ENCODE results near the gene NKAPD1.
"Not testable (repeated sequence)": the region's sequence is repeated elsewhere in the genome, so short reads cannot be mapped to it uniquely, and the experiment has no call there.

NKAPD1 gene, protein sequence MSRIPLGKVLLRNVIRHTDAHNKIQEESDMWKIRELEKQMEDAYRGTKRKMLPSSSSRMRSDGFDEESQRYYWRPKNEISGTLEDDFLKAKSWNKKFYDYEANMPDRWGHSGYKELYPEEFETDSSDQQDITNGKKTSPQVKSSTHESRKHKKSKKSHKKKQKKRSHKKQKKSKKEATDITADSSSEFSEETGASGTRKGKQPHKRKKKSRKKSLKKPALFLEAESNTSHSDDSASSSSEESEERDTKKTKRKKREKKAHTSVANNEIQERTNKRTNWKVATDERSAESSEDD

DNA sequence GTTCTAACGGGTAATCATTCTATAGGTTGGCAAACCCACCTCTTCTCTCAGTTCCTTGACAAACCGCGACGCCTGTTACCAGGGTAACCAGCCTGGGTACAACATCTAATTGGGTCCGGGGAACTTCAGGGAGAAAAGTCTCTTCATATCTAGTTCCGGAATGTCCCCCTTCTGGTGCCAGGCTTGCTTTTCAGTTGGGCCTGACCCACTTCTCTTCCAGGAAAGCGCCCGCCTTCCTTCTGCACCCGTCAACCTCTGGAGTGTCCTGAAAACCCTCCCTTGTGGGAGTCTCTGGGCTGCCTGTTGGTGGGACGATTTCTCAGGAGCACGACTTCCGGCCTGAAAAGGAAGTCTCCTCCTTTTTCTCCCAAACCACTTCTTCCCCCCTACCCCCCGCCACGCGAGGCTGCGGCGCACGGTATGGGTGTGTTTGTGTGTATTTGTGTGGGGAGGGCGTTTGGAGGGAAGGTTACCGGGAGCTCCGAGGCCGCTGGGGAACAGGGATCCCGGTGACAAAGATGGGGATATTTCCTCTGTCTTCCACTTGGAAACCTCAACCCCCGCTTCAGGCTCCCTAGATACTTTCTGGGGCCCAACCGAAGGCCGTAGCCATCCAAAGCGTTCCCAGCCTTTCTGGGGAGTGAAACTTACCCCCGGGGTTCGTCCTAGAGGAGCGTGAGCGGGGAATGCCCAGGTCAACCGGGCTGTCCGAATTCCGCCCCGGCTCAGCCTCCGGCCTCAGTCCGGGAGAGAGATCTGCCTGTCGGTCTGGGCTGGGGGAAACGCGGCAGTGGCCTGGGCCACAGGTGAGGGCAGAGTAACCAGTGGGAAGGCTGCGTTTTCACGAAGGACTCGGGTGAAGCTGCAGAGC is at the start of gene NKAPD1, which contains the start of gene PIH1D2:
NKAPD1 (plus strand) TSS at position 359 of the 871 bp plus-strand sequence. CDS start 1,276 bp downstream, outside the sequence.
PIH1D2 (minus strand) TSS at position 77 of the 871 bp plus-strand sequence. CDS start 843 bp downstream, outside the sequence.
- DNase-seq: peak; percentile 56

DNA sequence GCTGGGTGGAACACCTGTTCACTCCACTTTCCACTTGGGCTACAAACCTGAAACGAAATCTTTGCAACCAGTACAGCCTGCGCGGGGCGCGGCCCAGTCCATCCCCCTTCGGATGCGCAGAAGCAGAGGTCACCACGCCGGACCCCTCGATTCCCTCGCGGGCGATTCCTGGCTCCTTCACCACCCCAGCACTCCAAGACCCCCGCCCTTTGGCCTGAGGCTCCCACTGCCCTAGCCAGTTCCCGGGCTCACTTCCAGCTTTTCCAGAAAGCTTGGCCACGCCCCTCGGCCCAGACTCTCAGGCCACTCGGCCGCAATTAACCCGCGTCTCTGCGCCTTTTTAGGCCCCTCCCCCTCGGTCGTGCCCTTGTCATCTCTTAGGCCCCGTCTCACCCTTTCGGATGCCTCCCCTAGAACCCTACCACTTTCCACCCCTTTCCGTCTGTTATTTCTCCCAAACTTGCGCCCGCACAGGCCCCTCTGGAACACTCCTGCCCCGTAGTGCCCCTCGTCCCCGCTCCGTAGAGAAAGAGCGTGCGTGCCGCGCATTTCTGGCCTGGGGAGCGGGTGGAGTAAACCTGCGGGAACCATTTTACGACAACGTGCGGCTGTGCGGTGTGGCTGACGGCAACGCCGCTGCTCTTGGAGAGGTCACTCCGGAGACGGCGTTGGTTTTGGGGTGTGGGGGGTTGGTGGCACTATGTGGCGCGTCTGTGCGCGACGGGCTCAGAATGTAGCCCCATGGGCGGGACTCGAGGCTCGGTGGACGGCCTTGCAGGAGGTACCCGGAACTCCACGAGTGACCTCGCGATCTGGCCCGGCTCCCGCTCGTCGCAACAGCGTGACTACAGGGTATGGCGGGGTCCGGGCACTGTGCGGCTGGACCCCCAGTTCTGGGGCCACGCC is 49.1 kb upstream of the NKAPD1 start, which contains the start of gene DLAT:
DLAT (plus strand) TSS at position 636 of the 906 bp plus-strand sequence; CDS start at position 701, 65 bp downstream.
- DNase-seq: peak; percentile 81

- peak; percentile 28 for DNase-seq
Measured at GRCh38 chr11:112025707-112026106, 48.4 kb upstream of the NKAPD1 start.

DNA sequence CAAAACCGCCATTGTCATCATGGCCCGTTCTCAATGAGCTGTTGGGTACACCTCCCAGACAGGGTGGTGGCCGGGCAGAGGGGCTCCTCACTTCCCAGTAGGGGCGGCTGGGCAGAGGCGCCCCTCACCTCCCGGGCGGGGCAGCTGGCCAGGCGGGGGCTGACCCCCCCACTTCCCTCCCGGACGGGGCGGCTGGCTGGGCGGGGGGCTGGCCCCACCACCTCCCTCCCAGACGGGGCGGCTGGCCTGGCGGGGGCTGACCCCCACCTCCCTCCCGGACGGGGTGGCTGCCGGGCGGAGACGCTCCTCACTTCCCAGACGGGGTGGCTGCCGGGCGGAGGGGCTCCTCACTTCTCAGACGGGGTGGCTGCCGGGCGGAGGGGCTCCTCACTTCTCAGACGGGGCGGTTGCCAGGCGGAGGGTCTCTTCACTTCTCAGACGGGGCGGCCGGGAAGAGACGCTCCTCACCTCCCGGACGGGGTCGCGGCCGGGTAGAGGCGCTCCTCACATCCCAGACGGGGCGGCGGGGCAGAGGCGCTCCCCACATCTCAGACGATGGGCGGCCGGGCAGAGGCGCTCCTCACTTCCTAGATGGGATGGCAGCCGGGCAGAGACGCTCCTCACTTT is 47.2 kb upstream of the NKAPD1 start:
- DNase-seq: not testable (repeated sequence)

DNA sequence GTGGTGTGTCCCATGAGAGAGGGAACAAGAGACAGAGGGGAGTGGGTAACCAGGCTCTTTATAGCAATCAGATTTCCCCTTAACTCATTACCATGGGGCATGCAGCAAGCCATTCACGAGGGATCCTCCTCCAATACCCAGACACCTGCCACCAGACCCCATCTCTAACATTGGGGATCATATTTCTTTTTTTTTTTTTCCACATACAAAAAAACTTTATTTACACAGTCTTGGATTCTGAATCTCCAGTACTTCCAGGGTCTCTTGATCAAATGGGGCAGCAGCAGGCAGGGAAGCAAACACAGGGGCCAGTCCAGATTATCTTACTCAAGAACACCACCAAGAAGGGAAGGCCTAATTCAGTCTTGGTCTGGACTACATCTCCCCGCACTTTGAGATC is 44.6 kb upstream of the NKAPD1 start:
- DNase-seq: no peak

- no peak for DNase-seq
Measured at GRCh38 chr11:112033902-112034301, 40.2 kb upstream of the NKAPD1 start.

DNA sequence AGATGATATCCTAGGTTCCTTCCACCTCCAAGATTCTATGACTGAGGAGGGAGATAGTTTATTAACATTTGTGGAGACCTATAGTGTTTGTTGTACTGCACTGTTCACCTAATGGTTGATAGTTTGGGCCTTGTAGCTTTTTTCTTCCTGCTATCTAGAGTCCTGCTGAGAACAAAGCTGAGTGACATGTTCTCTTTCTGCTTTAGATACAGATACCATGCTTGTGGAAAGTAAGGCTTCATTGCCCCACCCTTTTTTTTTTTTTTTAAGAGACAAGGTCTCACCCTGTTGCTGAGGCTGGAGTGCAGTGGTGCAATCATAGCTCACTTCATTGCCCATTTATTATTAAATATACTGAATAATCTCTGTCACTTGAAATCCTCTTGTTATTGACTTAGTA is 36.6 kb upstream of the NKAPD1 start:
- no peak for DNase-seq

- no peak for DNase-seq
Measured at GRCh38 chr11:112042161-112042960, 31.7 kb upstream of the NKAPD1 start.

DNA sequence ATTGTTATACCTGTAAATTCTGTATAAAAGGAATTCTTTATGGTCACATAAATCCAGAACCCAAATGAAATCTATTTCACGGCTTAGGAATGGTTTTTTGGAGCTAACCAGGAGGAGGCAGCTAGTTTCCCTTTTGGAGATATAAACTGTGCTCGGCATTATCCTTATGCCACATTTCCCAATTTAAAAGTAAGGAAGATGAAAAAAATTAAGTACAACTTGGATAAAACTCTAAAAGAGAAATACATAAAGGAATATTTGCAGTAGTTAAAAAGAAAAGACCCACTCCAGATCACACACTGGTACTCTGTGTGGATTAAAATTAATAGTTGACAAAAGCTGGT is 31.2 kb upstream of the NKAPD1 start:
- DNase-seq: no peak

DNA sequence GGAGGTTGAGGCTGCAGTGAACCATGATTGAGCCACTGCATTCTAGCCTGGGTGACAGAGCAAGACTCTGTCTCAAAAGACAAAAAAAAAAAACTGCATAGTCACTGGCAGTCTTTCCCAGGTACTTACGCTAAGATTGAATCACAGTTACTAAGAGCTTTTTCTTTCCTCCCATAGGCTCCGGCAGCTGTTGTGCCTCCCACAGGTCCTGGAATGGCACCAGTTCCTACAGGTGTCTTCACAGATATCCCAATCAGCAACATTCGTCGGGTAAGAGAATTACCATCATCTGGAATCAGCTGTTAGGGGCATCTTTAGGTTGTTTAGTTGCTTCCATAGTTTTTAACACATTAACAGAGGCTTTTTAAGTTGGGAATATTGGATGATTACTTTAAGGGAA is 29.1 kb upstream of the NKAPD1 start:
- no peak for DNase-seq

DNA sequence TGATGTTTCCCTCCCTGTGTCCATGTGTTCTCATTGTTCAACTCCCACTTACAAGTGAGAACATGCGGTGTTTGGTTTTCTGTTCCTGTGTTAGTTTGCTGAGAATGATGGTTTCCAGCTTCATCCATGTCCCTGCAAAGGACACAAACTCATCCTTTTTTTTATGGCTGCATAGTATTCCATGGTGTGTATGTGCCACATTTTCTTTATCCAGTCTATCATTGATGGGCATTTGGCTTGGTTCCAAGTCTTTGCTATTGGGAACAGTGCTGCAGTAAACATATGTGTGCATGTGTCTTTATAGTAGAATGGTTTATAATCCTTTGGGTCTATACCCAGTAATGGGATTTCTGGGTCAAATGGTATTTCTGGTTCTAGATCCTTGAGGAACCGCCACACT is 27.5 kb upstream of the NKAPD1 start:
- DNase-seq: not testable (repeated sequence)

DNA sequence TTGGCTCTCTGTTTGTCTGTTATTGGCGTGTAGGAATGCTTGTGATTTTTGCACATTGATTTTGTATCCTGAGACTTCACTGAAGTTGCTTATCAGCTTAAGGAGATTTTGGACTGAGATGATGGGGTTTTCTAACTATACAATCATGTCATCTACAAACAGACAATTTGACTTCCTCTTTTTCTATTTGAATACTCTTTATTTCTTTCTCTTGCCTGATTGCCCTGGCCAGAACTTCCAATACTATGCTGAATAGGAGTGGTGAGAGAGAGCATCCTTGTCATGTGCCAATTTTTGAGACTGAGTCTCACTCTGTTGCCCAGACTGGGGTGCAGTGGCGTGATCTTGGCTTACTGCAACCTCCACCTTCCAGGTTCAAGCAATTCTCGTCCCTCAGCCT is 25.8 kb upstream of the NKAPD1 start:
- DNase-seq: not testable (repeated sequence)

GRCh38 chr11:112049777-112050176 is 24.3 kb upstream of the NKAPD1 start:
- DNase-seq: no peak

- no peak for DNase-seq
Measured at GRCh38 chr11:112050721-112051120, 23.4 kb upstream of the NKAPD1 start.

GRCh38 chr11:112051768-112052167 is 22.3 kb upstream of the NKAPD1 start:
- DNase-seq: no peak

GRCh38 chr11:112057170-112057569 is 16.9 kb upstream of the NKAPD1 start:
- DNase-seq: no peak

DNA sequence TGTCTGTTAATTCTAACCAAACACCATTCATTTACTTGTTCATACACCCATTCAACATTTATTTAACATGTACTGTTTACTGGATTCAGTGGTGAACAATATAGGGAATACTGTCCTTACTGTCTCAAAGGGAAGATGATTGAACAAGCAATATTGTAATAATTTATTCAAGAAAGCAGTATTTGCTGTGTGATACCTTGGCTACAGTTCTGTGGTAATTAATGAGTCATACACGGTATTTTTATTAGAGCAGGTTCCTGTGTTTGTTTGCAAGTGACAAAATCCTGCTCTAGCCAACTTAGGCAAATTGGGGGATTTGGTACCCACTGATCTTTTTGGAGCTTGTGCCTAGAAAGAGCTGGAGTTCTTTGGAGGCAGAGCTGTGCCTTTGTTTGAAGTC is 16.0 kb upstream of the NKAPD1 start:
- no peak for DNase-seq

DNA sequence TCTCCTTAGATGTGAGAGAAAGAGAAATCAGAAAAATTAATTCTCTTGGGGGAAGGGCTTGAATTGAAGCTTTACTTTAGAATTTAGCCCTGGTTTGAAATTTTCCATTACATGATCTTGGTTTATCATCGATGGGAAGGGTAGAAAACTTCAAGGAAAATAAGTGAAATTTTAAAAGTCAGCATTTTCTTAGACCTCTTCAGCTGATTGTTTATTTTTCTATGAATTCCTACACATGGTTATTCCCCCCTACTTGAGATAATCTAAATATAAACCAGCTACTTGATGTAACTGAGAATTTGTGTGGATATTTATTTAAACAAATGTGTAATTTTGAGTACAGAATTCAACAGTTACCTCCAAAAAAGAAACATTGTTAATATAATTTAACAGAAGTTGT is 11.2 kb upstream of the NKAPD1 start:
- DNase-seq: no peak

DNA sequence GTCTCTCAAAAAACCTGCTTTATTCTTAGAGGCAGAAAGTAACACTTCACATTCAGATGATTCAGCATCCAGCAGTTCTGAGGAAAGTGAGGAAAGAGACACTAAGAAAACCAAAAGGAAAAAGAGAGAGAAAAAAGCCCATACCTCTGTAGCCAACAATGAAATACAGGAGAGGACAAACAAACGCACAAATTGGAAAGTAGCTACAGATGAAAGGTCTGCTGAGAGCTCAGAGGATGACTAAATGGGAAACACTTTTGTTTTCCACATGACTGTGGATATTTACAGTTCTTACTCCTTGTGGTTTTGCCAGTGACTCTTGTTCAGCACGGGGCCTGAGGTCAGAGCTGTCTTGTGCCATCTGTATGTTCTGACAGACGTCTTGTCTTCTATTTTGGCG is 8.6 kb downstream of the NKAPD1 start:
- DNase-seq: no peak

DNA sequence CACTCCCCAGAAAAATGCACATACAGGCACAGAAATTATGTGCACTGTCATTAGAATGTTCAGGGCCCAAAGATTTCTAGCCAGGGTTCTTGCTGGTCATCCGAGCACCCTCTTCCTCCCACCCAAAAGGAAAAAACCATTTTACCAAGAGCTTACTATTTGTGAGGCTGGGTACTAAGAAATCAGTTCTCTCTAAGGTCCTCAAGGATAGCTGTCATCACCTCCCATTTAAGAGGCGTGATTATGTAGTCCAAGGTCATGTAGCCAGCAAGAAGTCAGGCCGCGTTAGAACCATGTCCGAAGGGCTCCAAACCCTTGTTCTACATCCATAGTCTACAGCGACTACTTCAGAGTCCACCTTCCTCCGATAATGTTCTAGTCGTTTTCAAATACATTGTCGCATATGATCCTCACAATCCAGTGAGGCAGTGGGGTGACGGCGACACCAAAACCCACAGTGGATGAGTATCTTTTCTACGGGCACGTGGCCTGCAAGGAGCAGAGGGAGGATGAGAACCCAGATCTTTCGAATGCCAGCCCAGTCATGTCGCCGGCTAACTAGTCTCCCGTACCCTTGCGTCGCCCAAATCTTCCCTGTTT is 11.8 kb downstream of the NKAPD1 start:
- DNase-seq: no peak
